ENCODE measurements around the gene CCDC71. TPM values are rescaled to one million over a fixed set of nuclear protein-coding genes. Genes with fewer than 3 reads are reported as not detected.

CCDC71 gene
- total RNA-seq, 2 experiments from 2014 or later: 23.4 to 27.9 TPM

- ChIA-PET CTCF (ENCODE audit: unreplicated experiment) (no interaction called here), POLR2A (interaction anchor here (0.6 kb wide), 2 partner anchors 13 to 120 kb away, joined by 3 to 4 read pairs; partner anchors contain the start of gene QRICH1)
- H3K9me2 ChIP-seq (ENCODE audit: insufficient read depth, low read length): no peaks in the 10 kb centered on the region
- H3K4me1 ChIP-seq (ENCODE audit: insufficient read depth, low read length, poor library complexity, severe bottlenecking): no peaks in the 10 kb centered on the region
- no peak for DNase-seq (ENCODE audit: low spot score)
- no peaks in the 10 kb centered on the region for H3K36me3 ChIP-seq (ENCODE audit: insufficient read depth, low read length)
- H3K27ac ChIP-seq (ENCODE audit: low read depth, low read length, poor library complexity, severe bottlenecking): no peak overlapping the region
- BruUV-seq (replicated peaks): no TSS peak
- no peaks in the 10 kb centered on the region for H3K79me2 ChIP-seq (ENCODE audit: insufficient read depth, low read depth, low read length)
- no peak overlapping the region for H3K4me3 ChIP-seq (ENCODE audit: low read depth, low read length, poor library complexity, severe bottlenecking)
- no peak overlapping the region for H3K4me2 ChIP-seq (ENCODE audit: low read length)
- TF ChIP-seq CTCF (conservative IDR thresholded peaks at IDR 0.05; ENCODE audit: low read length) (no peak), EZH2phosphoT487 (IDR thresholded peaks at IDR 0.05; ENCODE audit: borderline replicate concordance, low read depth, low read length) (no peak)
- H4K20me1 ChIP-seq (ENCODE audit: insufficient read depth, low read length): no peaks in the 10 kb centered on the region
- intact Hi-C loops (cut with micrococcal nuclease; ENCODE audit: unreplicated experiment): no loop called here
- H3K9me3 ChIP-seq (ENCODE audit: low read length): peaks cover 7% of the 10 kb centered on the region
- no peak overlapping the region for H2AFZ ChIP-seq (ENCODE audit: low read length)
These were observed 47.4 kb upstream of the CCDC71 start for GRCh38 chr3:49213541-49213943.

- no peak overlapping the region for H3K4me3 ChIP-seq (ENCODE audit: low read depth, low read length, poor library complexity, severe bottlenecking)
- H3K4me1 ChIP-seq (ENCODE audit: insufficient read depth, low read length, poor library complexity, severe bottlenecking): no peaks in the 10 kb centered on the region
- DNase-seq (ENCODE audit: low spot score): no peak
- BruUV-seq (replicated peaks): no TSS peak
- intact Hi-C loops (cut with micrococcal nuclease; ENCODE audit: unreplicated experiment): no loop called here
- TF ChIP-seq CTCF (conservative IDR thresholded peaks at IDR 0.05; ENCODE audit: low read length): no peak
- TF ChIP-seq EZH2phosphoT487 (IDR thresholded peaks at IDR 0.05; ENCODE audit: borderline replicate concordance, low read depth, low read length): no peak
- H3K9me3 ChIP-seq (ENCODE audit: low read length): no peaks in the 10 kb centered on the region
- H3K27ac ChIP-seq (ENCODE audit: low read depth, low read length, poor library complexity, severe bottlenecking): no peak overlapping the region
- no peaks in the 10 kb centered on the region for H3K9me2 ChIP-seq (ENCODE audit: insufficient read depth, low read length)
- ChIA-PET POLR2A (no interaction called here), CTCF (ENCODE audit: unreplicated experiment) (no interaction called here)
- no peak overlapping the region for H2AFZ ChIP-seq (ENCODE audit: low read length)
- H3K79me2 ChIP-seq (ENCODE audit: insufficient read depth, low read depth, low read length): no peaks in the 10 kb centered on the region
- no peaks in the 10 kb centered on the region for H4K20me1 ChIP-seq (ENCODE audit: insufficient read depth, low read length)
- no peak overlapping the region for H3K4me2 ChIP-seq (ENCODE audit: low read length)
- no peaks in the 10 kb centered on the region for H3K36me3 ChIP-seq (ENCODE audit: insufficient read depth, low read length)
These were observed 33.8 kb upstream of the CCDC71 start for GRCh38 chr3:49199900-49200281.

GRCh38 chr3:49199239-49199899, 33.2 kb upstream of the CCDC71 start:
- POLR2A ChIA-PET: no interaction called here
- no TSS peak for BruUV-seq (replicated peaks)
- no peak for TF ChIP-seq EZH2phosphoT487 (IDR thresholded peaks at IDR 0.05; ENCODE audit: borderline replicate concordance, low read depth, low read length)
- no peak for TF ChIP-seq CTCF (conservative IDR thresholded peaks at IDR 0.05; ENCODE audit: low read length)

More at GRCh38 chr3:49199239-49199899, 33.2 kb upstream of the CCDC71 start:
- Histone ChIP-seq H2AFZ (ENCODE audit: low read length) (no peak overlapping the region), H4K20me1 (ENCODE audit: insufficient read depth, low read length) (no peaks in the 10 kb centered on the region), H3K79me2 (ENCODE audit: insufficient read depth, low read depth, low read length) (no peaks in the 10 kb centered on the region), H3K4me3 (ENCODE audit: low read depth, low read length, poor library complexity, severe bottlenecking) (no peak overlapping the region), H3K36me3 (ENCODE audit: insufficient read depth, low read length) (no peaks in the 10 kb centered on the region), H3K4me2 (ENCODE audit: low read length) (no peak overlapping the region), H3K4me1 (ENCODE audit: insufficient read depth, low read length, poor library complexity, severe bottlenecking) (no peaks in the 10 kb centered on the region), H3K27ac (ENCODE audit: low read depth, low read length, poor library complexity, severe bottlenecking) (no peak overlapping the region), H3K9me2 (ENCODE audit: insufficient read depth, low read length) (no peaks in the 10 kb centered on the region), H3K9me3 (ENCODE audit: low read length) (no peaks in the 10 kb centered on the region)
- CTCF ChIA-PET (ENCODE audit: unreplicated experiment): no interaction called here
- intact Hi-C loops (cut with micrococcal nuclease; ENCODE audit: unreplicated experiment): no loop called here
- no peak for DNase-seq (ENCODE audit: low spot score)

Measured in OCI-LY7 (cell line).